Stimulated activated CD8-positive, alpha-beta memory T cell treated with anti-CD3 and anti-CD28 coated beads, Interleukin-15, amount 100 ng/mL, for 4 hours (primary cell): ENCODE measurements around the gene TAOK3.
"Not testable (repeated sequence)": the region's sequence is repeated elsewhere in the genome, so short reads cannot be mapped to it uniquely, and the experiment has no call there.

ENCODE experiments used
- DNase-seq, 2 donors: peaks; one replicate each; pipeline ENCODE4 v3.0.0-alpha.2; 2020; ENCODE audit warnings: low read depth in 2 of 2

TAOK3 gene

GRCh38 chr12:118372541-118373495 is at the start of gene TAOK3:
Gene TAOK3 (minus strand): TSS chr12:118372907. CDS start chr12:118255567, 117,340 bp downstream.
- peak; percentile 93 to 97 for DNase-seq

GRCh38 chr12:118420673-118421072 is 48.0 kb upstream of the TAOK3 start:
- DNase-seq: no peak

DNA sequence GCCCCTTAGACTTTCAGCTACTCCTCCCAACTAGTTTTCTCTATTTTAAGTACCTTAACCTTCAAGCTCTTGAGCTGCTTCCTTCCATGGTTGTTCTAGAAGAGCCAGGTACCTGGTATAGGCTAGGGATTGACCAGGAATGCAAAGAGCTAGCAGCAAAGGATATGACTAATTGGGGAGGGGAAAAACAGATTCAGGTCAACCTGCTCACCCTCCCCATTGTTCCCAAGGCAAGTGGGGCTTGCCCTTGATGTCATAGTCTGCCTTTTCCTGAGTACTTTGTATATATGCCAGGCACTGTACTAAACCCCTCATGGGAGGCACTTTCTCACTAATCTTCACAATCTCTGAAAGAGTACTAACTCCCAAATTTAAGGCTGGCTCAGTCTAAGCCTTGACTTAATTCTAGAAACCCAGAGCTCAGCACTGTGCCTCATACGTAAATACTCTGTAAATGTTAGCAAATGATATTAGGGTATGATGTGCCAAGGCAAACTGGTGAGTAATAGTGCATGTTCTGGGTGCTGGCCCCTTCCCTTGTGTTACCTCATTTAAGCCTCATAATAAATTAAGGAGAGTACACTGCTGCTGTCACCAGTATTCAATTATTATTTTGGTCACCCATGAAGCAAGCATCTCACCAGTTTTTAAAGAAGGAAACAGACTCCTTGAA is 45.8 kb upstream of the TAOK3 start:
- no peak for DNase-seq

- DNase-seq: no peak
Measured at GRCh38 chr12:118417942-118418341, 45.2 kb upstream of the TAOK3 start.

DNA sequence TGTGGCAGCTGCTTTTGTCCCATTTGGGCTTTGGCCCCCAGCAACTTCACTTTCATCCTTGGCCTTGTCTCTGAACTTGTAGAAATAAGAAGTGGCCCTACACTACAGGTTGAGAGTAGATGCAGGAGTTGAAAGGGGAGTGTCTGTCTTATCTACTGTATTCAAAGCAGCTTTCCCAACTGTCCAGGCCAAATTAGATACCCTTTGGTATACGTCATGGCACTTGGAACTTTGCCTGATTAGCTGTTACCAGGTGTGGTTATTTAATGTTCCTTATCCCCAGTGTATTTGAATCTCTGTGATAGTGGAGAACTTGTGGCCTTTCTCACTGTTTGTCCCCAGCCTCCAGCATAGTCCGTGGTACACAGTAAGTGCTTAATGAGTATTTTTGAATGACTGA is 37.1 kb upstream of the TAOK3 start:
- no peak for DNase-seq

- DNase-seq: not testable (repeated sequence)
Measured at GRCh38 chr12:118408241-118408640, 35.5 kb upstream of the TAOK3 start.

- peak in 1 of 2 donors; percentile 10 for DNase-seq
Measured at GRCh38 chr12:118404876-118405521, 32.3 kb upstream of the TAOK3 start.

DNA sequence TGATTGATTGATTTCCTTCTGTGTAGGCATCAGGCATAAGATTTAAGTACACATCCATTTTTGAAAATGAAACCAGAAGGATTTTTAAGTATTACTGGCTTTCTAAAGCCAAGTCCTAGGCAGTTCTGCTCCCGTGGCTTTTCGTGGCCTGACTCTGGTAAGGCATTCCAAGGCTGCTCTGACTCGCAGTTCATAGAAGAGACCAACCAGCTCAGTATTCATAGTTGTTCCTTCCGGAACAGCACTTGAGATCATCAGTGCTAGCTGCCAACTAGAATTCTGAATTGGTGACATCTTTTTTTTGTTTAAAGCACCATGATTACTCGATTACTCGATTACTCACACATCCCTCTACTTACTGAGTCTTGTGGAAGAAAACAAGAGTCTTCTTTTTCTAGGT is 29.5 kb upstream of the TAOK3 start:
- DNase-seq: no peak

- DNase-seq: no peak
Measured at GRCh38 chr12:118398940-118399339, 26.2 kb upstream of the TAOK3 start.

DNA sequence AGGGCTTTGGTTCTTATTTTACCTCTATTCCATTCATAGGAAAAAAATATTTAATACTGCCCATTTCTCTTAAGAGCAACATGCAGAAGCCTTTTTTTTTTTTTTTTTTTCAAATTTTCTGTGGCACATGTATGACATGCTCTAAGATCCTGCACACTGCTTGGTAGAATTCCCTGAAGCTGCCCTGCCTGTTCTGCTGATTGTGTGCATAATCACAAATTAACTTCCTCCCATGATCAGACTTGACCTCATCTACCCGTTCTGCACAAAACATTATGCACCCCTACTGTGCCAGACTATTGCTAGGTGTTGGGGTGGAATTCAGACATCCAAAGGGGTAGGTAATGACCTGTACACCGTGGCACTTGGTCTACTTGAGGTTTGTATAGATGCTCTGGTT is 25.8 kb upstream of the TAOK3 start:
- no peak for DNase-seq

GRCh38 chr12:118397708-118398440 is 25.2 kb upstream of the TAOK3 start:
- DNase-seq: no peak

GRCh38 chr12:118391836-118392235 is 19.1 kb upstream of the TAOK3 start:
- DNase-seq: no peak

- no peak for DNase-seq
Measured at GRCh38 chr12:118391424-118391823, 18.7 kb upstream of the TAOK3 start.

- peak; percentile 23 to 50 for DNase-seq
Measured at GRCh38 chr12:118377884-118378470, 5.3 kb upstream of the TAOK3 start.

GRCh38 chr12:118377021-118377883 is 4.5 kb upstream of the TAOK3 start:
- no peak for DNase-seq

GRCh38 chr12:118376089-118377020 is 3.6 kb upstream of the TAOK3 start, which contains the start of gene SUDS3:
Gene SUDS3 (plus strand): TSS chr12:118376555. CDS start chr12:118376692, 137 bp downstream.
- peak; percentile 80 to 84 for DNase-seq

DNA sequence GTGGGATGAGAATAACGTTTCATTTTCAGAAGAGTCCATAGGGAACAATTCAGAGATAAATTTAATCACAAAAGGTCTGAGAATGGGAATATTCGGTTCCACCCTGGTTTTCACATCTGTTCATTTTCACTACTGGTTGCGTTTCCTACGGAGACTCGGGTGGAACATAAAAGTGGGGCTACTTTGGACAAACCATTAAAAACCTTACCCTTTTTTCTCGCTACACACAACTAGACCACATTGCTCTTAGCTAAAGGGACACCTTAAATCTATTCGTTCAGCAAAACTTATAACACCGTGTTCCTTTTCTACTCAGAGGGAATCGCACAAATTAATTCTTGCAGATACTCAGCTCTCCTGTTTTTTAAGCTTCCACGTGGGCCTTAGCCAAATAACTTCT is 2.6 kb upstream of the TAOK3 start:
- DNase-seq: no peak

DNA sequence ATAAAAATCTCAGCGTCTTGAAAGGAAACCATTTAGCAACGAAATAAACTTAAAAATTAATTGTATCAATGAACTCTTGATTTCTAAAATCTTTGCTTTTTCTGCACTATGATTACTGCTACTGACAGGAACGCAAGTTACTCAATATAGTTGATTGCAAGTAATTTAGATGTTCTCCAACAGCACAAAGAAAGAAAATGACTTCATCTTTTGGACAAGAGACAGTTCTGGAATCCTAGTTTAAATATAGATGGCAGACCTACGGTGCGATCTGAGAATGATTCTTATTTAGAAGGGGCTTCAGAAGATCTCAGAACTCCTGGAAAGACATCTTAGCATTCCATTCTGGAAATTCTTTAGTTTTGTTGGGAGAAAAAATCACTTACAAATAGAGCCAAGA is 2.2 kb upstream of the TAOK3 start:
- DNase-seq: no peak

GRCh38 chr12:118374126-118374725 is 1.5 kb upstream of the TAOK3 start:
- no peak for DNase-seq
